Prostate gland (tissue), 2 donors: ENCODE results near the gene C1orf210. TPM values are rescaled to one million over a fixed set of nuclear protein-coding genes. Genes with fewer than 3 reads are reported as not detected.
A peak's percentile ranks its signal among the peaks of the same experiment; 100 is the strongest.

Experiments used
- DNase-seq: peaks from one replicate; pipeline ENCODE4 v3.0.0-alpha.2; 2019; ENCODE audit warnings: low spot score
- H3K27ac ChIP-seq, 2 donors: fragments of 200-600 bp; sonication (generic); 2 replicates each; pipeline ENCODE4 v1.5.1; 2017 to 2019
- H3K27me3 ChIP-seq: fragments of 200-600 bp; sonication (generic); replicated peaks from 2 replicates; pipeline ENCODE4 v1.5.1; 2019; ENCODE audit not compliant: insufficient read depth
- H3K36me3 ChIP-seq, 2 donors: fragments of 200-600 bp; sonication (generic); 1 replicate in 1 of 2; 2 replicates in 1 of 2; pipeline versions ENCODE4 v1.5.1 to v1.8.1; 2017 to 2019
- H3K4me1 ChIP-seq: fragments of 200-600 bp; sonication (generic); replicated peaks from 2 replicates; pipeline ENCODE4 v1.5.1; 2019
- H3K4me3 ChIP-seq, 2 donors: fragments of 200-600 bp; sonication (generic); 2 replicates each; pipeline ENCODE4 v1.5.1; 2017 to 2019
- H3K9me3 ChIP-seq: fragments of 200-600 bp; sonication (generic); 2 replicates; pipeline ENCODE4 v1.5.1; 2017
- POLR2A ChIP-seq: fragments of 450-650 bp; IDR thresholded peaks from one replicate; pipeline ENCODE4 v1.6.1; 2016; ENCODE audit warnings: antibody characterized with exemption, mild to moderate bottlenecking
- POLR2AphosphoS5 ChIP-seq: sonication (generic); formaldehyde crosslinking; IDR thresholded peaks from one replicate; pipeline ENCODE4 v1.6.1; 2017; ENCODE audit warnings: antibody characterized with exemption
- WGBS: methylation state at CpG from one replicate; pipeline ENCODE4 v1.1.5; 2018; 5-methylcytosine and 5-hydroxymethylcytosine counted together
- intact Hi-C: fragments of 100-400 bp; cut with DNase I; formaldehyde crosslinking; loops from one replicate; pipeline ENCODE4 v1.14.2; 2022
- total RNA-seq, 2 donors: library from RNA; depleted of rRNA; stranded (reverse); fragments of >200 nt; gene quantifications; one replicate each; pipeline ENCODE4 v1.1.0, GENCODE V29; 2016
- TF ChIP-seq, protein P1 (sequence below), 4 experiments: fragments of 200-600 bp in 2 of 4; fragments of 450-650 bp in 2 of 4; sonication (generic) in 2 of 4; IDR thresholded peaks; 1 replicate in 3 of 4; 2 replicates in 1 of 4; pipeline ENCODE4 v1.5.1; 2016 to 2019; ENCODE audit warnings: antibody characterized with exemption in 4 of 4, mild to moderate bottlenecking in 2 of 4, moderate library complexity in 2 of 4

The C1orf210 gene
- total RNA-seq, 2 donors from 2014 or later, result 5.5 to 21.7 TPM

DNA sequence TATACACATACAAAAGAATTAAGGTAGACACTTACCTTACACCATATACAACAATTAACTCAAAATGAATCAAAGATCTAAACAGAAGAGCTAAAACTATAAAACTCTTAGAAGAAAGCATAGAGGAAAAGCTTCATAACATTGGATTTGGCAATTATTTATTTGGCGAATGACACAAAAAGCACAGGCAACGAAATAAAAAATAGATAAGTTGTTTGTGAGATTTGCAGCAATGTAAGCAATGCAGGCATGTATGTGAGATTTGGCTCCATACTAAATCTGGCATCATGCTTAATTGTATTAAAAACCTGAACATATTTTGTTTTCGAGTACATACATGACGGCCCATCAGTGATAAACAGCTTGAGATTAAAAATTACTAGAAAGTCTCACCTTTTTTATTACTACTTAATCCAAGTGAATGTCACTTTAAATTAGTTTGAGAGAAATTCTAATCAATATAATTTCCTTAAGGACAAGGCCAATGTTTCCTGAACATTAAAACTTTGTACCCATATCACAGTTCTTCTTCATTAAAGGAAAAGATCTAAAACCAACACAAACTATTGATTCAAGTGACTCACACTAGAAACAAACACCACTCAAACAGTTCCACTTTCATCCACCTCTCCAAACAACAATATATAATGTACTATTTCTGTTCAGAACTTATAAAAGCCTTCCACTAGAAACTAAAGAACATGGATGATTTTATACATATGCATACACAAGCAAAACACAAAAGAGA lies 38.7 kb downstream of the C1orf210 start:
- TF ChIP-seq, protein P1, sequence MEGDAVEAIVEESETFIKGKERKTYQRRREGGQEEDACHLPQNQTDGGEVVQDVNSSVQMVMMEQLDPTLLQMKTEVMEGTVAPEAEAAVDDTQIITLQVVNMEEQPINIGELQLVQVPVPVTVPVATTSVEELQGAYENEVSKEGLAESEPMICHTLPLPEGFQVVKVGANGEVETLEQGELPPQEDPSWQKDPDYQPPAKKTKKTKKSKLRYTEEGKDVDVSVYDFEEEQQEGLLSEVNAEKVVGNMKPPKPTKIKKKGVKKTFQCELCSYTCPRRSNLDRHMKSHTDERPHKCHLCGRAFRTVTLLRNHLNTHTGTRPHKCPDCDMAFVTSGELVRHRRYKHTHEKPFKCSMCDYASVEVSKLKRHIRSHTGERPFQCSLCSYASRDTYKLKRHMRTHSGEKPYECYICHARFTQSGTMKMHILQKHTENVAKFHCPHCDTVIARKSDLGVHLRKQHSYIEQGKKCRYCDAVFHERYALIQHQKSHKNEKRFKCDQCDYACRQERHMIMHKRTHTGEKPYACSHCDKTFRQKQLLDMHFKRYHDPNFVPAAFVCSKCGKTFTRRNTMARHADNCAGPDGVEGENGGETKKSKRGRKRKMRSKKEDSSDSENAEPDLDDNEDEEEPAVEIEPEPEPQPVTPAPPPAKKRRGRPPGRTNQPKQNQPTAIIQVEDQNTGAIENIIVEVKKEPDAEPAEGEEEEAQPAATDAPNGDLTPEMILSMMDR (IDR thresholded peaks at IDR 0.05), result no peak
- no peak for TF ChIP-seq POLR2AphosphoS5
- no peak for TF ChIP-seq POLR2A
- no peak overlapping the region for H3K4me3 ChIP-seq
- no peaks in the 10 kb centered on the region for H3K9me3 ChIP-seq
- H3K36me3 ChIP-seq, result no peaks in the 10 kb centered on the region
- no peak overlapping the region for H3K27ac ChIP-seq
- H3K4me1 ChIP-seq, result no peaks in the 10 kb centered on the region
- DNase-seq, result no peak
- intact Hi-C loops, result no loop called here
- 93% methylated on average over 4 of the region's 4 CpGs for WGBS
- H3K27me3 ChIP-seq, result no peaks in the 10 kb centered on the region

DNA sequence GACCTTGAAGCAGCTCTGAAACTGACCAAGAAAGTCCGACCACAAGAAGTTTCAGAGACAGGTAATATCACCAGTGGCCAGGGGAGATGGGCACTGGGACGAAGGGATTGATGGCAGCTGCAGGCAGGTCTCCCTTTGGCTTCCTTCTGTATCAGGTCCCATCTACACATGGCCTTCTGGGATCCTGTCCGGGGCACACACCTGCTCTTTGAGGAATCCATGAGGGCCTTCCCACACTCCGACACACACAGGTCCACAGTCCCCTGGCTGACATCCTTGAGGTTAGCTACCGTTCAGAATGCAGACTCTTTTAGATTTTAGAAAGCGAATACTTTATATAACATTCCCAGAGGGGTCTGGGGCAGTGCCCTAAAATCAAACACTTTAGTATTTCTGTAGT lies 42.1 kb downstream of the C1orf210 start:
- no peak overlapping the region for H3K27ac ChIP-seq
- no peaks in the 10 kb centered on the region for H3K4me1 ChIP-seq
- H3K4me3 ChIP-seq, result no peak overlapping the region
- TF ChIP-seq, protein P1 (IDR thresholded peaks at IDR 0.05), result no peak
- TF ChIP-seq POLR2AphosphoS5 (no peak), POLR2A (no peak)
- H3K36me3 ChIP-seq, result no peaks in the 10 kb centered on the region
- no peaks in the 10 kb centered on the region for H3K27me3 ChIP-seq
- H3K9me3 ChIP-seq, result no peaks in the 10 kb centered on the region
- intact Hi-C loops, result loop anchor here (5.0 kb wide), 1 partner anchor 49 kb away; no protein-coding TSS in a partner anchor
- DNase-seq, result no peak
- WGBS, result 88% methylated on average over 6 of the region's 6 CpGs

DNA sequence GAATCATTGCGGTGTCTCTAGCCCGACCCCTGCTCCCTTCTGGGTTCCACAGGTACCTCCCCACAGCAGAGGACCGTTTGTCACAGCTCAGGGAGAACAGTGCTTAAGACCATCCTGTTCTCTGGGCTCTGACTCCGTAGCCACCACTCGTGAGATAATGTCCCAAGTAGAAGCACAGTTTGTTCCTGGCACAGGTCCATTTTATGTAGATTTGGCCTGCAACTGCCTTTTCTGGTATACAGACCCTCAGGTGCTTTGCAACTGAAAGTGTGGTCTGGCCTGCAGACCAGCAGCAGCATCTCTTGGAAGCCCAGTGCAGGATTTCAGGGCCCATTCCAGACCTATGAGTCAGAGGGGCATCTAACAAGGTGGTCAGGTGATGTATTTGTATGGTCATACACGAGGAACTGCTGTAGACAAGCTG lies 44.0 kb downstream of the C1orf210 start:
- WGBS, result 22% methylated on average over 6 of the region's 6 CpGs
- no peaks in the 10 kb centered on the region for H3K4me1 ChIP-seq
- no peak for TF ChIP-seq POLR2A
- TF ChIP-seq POLR2AphosphoS5, result peak; percentile 79
- H3K9me3 ChIP-seq, result no peaks in the 10 kb centered on the region
- intact Hi-C loops, result loop anchor here (5.0 kb wide), 1 partner anchor 51 kb away; no protein-coding TSS in a partner anchor
- peak; percentile 36 for DNase-seq
- no peak overlapping the region for H3K4me3 ChIP-seq
- peak overlapping the region; percentile 35 to 61 for H3K27ac ChIP-seq
- H3K36me3 ChIP-seq, result no peaks in the 10 kb centered on the region
- no peaks in the 10 kb centered on the region for H3K27me3 ChIP-seq

DNA sequence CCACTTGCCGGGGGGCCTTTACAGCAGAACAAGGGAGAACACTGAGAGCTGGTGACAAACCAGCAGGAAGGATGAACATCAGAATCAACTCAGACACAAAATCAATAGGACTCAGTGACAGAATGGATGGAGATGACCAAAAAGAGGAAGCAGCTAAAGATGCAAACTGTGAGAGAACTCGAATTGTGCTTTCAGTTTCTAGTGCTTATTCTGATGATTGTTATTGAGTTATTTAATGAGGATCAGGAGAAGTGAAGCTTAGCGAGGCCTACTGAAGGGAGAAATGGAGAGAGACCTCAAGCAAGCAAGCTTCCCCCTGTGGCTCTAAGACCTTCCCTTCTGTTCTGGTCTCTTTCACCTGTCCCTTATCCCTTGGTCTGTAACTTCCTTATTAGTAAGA lies 45.9 kb downstream of the C1orf210 start:
- H3K9me3 ChIP-seq, result no peaks in the 10 kb centered on the region
- intact Hi-C loops, result loop anchor here (5.0 kb wide), 1 partner anchor 128 kb away; the partner anchor contains the start of gene ELOVL1
- DNase-seq, result no peak
- WGBS, result 75% methylated on average over 3 of the region's 3 CpGs
- H3K27me3 ChIP-seq, result no peaks in the 10 kb centered on the region
- H3K27ac ChIP-seq, result peak overlapping the region; percentile 35 to 61
- TF ChIP-seq POLR2AphosphoS5 (no peak), POLR2A (no peak)
- TF ChIP-seq, protein P1 (IDR thresholded peaks at IDR 0.05), result no peak
- no peak overlapping the region for H3K4me3 ChIP-seq
- H3K36me3 ChIP-seq, result no peaks in the 10 kb centered on the region
- peaks cover 6% of the 10 kb centered on the region for H3K4me1 ChIP-seq

GRCh38 chr1:43238991-43239469 lies 46.4 kb downstream of the C1orf210 start:
- WGBS, result 51% methylated on average over 3 of the region's 3 CpGs
- no peaks in the 10 kb centered on the region for H3K9me3 ChIP-seq

More at GRCh38 chr1:43238991-43239469, 46.4 kb downstream of the C1orf210 start:
- Histone ChIP-seq H3K27me3 (no peaks in the 10 kb centered on the region), H3K4me1 (peaks cover 9% of the 10 kb centered on the region), H3K36me3 (no peaks in the 10 kb centered on the region), H3K27ac (peak overlapping the region; percentile 35 to 61), H3K4me3 (no peak overlapping the region)
- TF ChIP-seq POLR2AphosphoS5, result no peak
- TF ChIP-seq POLR2A, result no peak
- TF ChIP-seq, protein P1 (IDR thresholded peaks at IDR 0.05), result no peak
- intact Hi-C loops, result loop anchor here (5.0 kb wide), 1 partner anchor 128 kb away; the partner anchor contains the start of gene ELOVL1
- DNase-seq, result no peak
